PC-9 (cell line): ENCODE results near the gene DBP.

Experiments used
- CTCF ChIP-seq: fragments of 200-600 bp; sonication (generic); conservative IDR thresholded peaks from 2 replicates; pipeline ENCODE4 v1.6.1; 2017; ENCODE audit warnings: mixed run types, antibody characterized with exemption, mild to moderate bottlenecking, moderate library complexity
- EZH2 ChIP-seq: fragments of 200-600 bp; sonication (generic); IDR thresholded peaks from 2 replicates; pipeline ENCODE4 v1.8.0; 2017; ENCODE audit warnings: antibody characterized with exemption, low read depth

GRCh38 chr19:48673436-48674100 lies 36.4 kb upstream of the DBP start:
- TF ChIP-seq CTCF = no peak
- no peak for TF ChIP-seq EZH2
